A673 (cell line): ENCODE data around the gene RAP1B. TPM values are rescaled to one million over a fixed set of nuclear protein-coding genes. Genes with fewer than 3 reads are reported as not detected.

Experiments used
- BruUV-seq: library from RNA; stranded (reverse); fragments of 400-500 nt; replicated peaks from 2 replicates; lab custom pipeline; 2021; lab: Mats Ljungman, UMichigan
- CTCF ChIA-PET: fragments of 300-600 bp; sonication (Branson Sonifier 250); formaldehyde crosslinking; loops from one replicate; lab custom pipeline; 2022; ENCODE audit warnings: antibody characterized with exemption; lab: Charles Lee
- POLR2A ChIA-PET: fragments of 300-600 bp; sonication (Branson Sonifier 250); formaldehyde crosslinking; loops from one replicate; lab custom pipeline; 2022; ENCODE audit warnings: antibody characterized with exemption; ENCODE audit not compliant: low non-redundant PET; lab: Charles Lee
- DNase-seq: peaks from one replicate; pipeline ENCODE4 v3.0.0-alpha.2; 2015; ENCODE audit warnings: low spot score
- H3K27ac ChIP-seq: fragments of 200-600 bp; sonication (generic); 2 replicates; pipeline ENCODE4 v1.5.1; 2016; ENCODE audit warnings: mixed run types, low read depth, mild to moderate bottlenecking, mixed read lengths, antibody characterized with exemption, low read length; ENCODE audit not compliant: poor library complexity, severe bottlenecking
- H3K27me3 ChIP-seq: fragments of 200-600 bp; sonication (generic); replicated peaks from 2 replicates; pipeline ENCODE4 v1.6.1; 2017; ENCODE audit warnings: mixed run types, low read depth, mild to moderate bottlenecking, mixed read lengths, antibody characterized with exemption, low read length; ENCODE audit not compliant: insufficient read depth, poor library complexity
- H3K36me3 ChIP-seq: fragments of 200-600 bp; sonication (generic); 2 replicates; pipeline ENCODE4 v1.6.1; 2016; ENCODE audit warnings: mixed run types, mild to moderate bottlenecking, mixed read lengths, antibody characterized with exemption, low read length; ENCODE audit not compliant: insufficient read depth, poor library complexity, severe bottlenecking
- H3K4me1 ChIP-seq: fragments of 200-600 bp; sonication (generic); 2 replicates; pipeline ENCODE4 v1.6.1; 2017; ENCODE audit warnings: mixed run types, mild to moderate bottlenecking, mixed read lengths, antibody characterized with exemption, low read length; ENCODE audit not compliant: insufficient read depth, poor library complexity, severe bottlenecking
- H3K4me3 ChIP-seq: fragments of 200-600 bp; sonication (generic); 2 replicates; pipeline ENCODE4 v1.5.1; 2016; ENCODE audit warnings: low read depth, mixed run types, mild to moderate bottlenecking, mixed read lengths, low read length; ENCODE audit not compliant: poor library complexity, severe bottlenecking
- H3K9me3 ChIP-seq: fragments of 200-600 bp; sonication (generic); 2 replicates; pipeline ENCODE4 v1.6.1; 2016; ENCODE audit warnings: mixed run types, low read depth, mild to moderate bottlenecking, mixed read lengths, antibody characterized with exemption, low read length; ENCODE audit not compliant: poor library complexity, severe bottlenecking
- EZH2 ChIP-seq: fragments of 200-600 bp; sonication (generic); IDR thresholded peaks from 2 replicates; pipeline ENCODE4 v1.6.1; 2017; ENCODE audit warnings: borderline replicate concordance, low read depth, mild to moderate bottlenecking, mixed read lengths, antibody characterized with exemption, low read length; ENCODE audit not compliant: poor library complexity, severe bottlenecking
- intact Hi-C: fragments of 100-400 bp; cut with micrococcal nuclease; formaldehyde crosslinking; loops from one replicate; pipeline ENCODE4 v1.10.0; 2022; ENCODE audit not compliant: unreplicated experiment
- total RNA-seq: library from RNA; stranded (reverse); gene quantifications from 2 replicates; pipeline ENCODE4 v1.2.3, GENCODE V29; 2021
- TF ChIP-seq, protein P1 (sequence below): fragments of 300-800, 200-600 bp; sonication (generic); conservative IDR thresholded peaks from 2 replicates; pipeline ENCODE4 v1.5.1; 2017; ENCODE audit warnings: low read depth, mild to moderate bottlenecking, antibody characterized with exemption, low read length, moderate library complexity, mixed read lengths

Gene RAP1B
- total RNA-seq, 1 experiment from 2014 or later = 148 TPM

- Histone ChIP-seq H3K36me3 (no peaks in the 10 kb centered on the region), H3K27me3 (no peaks in the 10 kb centered on the region), H3K27ac (no peak overlapping the region), H3K4me3 (no peak overlapping the region), H3K4me1 (no peaks in the 10 kb centered on the region), H3K9me3 (peaks cover 7% of the 10 kb centered on the region)
- DNase-seq = no peak
- intact Hi-C loops = no loop called here
- TF ChIP-seq, protein P1, sequence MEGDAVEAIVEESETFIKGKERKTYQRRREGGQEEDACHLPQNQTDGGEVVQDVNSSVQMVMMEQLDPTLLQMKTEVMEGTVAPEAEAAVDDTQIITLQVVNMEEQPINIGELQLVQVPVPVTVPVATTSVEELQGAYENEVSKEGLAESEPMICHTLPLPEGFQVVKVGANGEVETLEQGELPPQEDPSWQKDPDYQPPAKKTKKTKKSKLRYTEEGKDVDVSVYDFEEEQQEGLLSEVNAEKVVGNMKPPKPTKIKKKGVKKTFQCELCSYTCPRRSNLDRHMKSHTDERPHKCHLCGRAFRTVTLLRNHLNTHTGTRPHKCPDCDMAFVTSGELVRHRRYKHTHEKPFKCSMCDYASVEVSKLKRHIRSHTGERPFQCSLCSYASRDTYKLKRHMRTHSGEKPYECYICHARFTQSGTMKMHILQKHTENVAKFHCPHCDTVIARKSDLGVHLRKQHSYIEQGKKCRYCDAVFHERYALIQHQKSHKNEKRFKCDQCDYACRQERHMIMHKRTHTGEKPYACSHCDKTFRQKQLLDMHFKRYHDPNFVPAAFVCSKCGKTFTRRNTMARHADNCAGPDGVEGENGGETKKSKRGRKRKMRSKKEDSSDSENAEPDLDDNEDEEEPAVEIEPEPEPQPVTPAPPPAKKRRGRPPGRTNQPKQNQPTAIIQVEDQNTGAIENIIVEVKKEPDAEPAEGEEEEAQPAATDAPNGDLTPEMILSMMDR = no peak
- TF ChIP-seq EZH2 = no peak
- ChIA-PET POLR2A (no interaction called here), CTCF (no interaction called here)
- BruUV-seq = no TSS peak
Observed at GRCh38 chr12:68591734-68592418, 18.8 kb upstream of the RAP1B start.

- Histone ChIP-seq H3K27ac (no peak overlapping the region), H3K9me3 (peaks cover 7% of the 10 kb centered on the region), H3K27me3 (no peaks in the 10 kb centered on the region), H3K4me1 (no peaks in the 10 kb centered on the region), H3K36me3 (no peaks in the 10 kb centered on the region), H3K4me3 (no peak overlapping the region)
- TF ChIP-seq EZH2 = no peak
- TF ChIP-seq, protein P1 = no peak
- no peak for DNase-seq
- no TSS peak for BruUV-seq
- ChIA-PET CTCF (no interaction called here), POLR2A (no interaction called here)
- intact Hi-C loops = no loop called here
Observed at GRCh38 chr12:68595241-68595640, 15.5 kb upstream of the RAP1B start.

DNA sequence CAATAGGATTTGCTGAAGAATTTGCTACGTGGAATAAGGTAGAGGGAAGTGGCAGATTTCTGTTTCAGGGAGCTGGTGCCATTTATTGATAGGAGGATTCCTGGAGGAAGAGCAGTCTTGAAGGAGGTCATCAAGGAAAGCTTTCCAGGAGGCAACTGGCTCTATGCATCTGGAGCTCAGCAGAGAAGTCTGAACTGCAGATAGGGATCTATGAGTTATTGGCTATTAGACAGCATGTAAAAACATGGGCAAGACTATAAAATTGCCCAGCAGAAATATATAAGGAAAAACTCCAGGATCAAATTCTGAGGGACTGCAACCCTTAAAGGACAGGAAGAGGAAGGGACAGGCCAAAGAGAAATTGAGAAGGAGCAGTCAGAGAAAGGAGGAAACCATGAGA lies 8.9 kb upstream of the RAP1B start:
- H3K4me3 ChIP-seq = no peak overlapping the region
- H3K27ac ChIP-seq = no peak overlapping the region
- no peaks in the 10 kb centered on the region for H3K27me3 ChIP-seq
- ChIA-PET POLR2A (interaction anchor here (0.6 kb wide), 1 partner anchor 1567 kb away, joined by 4 read pairs; no protein-coding TSS in a partner anchor), CTCF (no interaction called here)
- H3K36me3 ChIP-seq = no peaks in the 10 kb centered on the region
- no peak for TF ChIP-seq EZH2
- TF ChIP-seq, protein P1 = no peak
- intact Hi-C loops = no loop called here
- no peak for DNase-seq
- no peaks in the 10 kb centered on the region for H3K4me1 ChIP-seq
- BruUV-seq = no TSS peak
- H3K9me3 ChIP-seq = no peaks in the 10 kb centered on the region
